DMS53 treated with DMSO at 0.1 percent for 48 hours (cell line): ENCODE measurements around the gene HNMT.
A peak's percentile ranks its signal among the peaks of the same experiment; 100 is the strongest.
"Not testable (repeated sequence)": the region's sequence is repeated elsewhere in the genome, so short reads cannot be mapped to it uniquely, and the experiment has no call there.

Source experiments
- DNase-seq: peaks from one replicate; lab custom pipeline; 2025; ENCODE audit not compliant: unreplicated experiment; lab: John Stamatoyannopoulos, UW

Gene HNMT

DNA sequence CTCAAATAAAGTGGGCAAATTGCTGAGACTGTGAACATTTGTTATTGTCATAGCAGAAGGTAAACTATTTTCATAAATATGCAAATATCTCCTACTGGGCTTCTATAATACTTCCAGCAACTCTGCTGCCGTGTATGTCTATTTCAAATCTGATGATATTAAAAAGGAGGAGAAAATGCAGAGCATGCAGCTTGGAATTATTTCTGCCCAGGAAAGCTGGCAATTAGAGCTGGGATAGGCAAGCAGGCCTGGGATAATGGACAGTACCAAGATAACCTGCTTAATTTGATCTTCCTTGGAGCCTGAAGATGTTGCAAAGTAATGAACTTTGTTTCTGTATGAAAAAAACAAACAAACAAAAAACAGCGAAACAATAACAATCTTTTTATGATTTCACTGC lies 72.8 kb downstream of the HNMT start:
- no peak for DNase-seq

DNA sequence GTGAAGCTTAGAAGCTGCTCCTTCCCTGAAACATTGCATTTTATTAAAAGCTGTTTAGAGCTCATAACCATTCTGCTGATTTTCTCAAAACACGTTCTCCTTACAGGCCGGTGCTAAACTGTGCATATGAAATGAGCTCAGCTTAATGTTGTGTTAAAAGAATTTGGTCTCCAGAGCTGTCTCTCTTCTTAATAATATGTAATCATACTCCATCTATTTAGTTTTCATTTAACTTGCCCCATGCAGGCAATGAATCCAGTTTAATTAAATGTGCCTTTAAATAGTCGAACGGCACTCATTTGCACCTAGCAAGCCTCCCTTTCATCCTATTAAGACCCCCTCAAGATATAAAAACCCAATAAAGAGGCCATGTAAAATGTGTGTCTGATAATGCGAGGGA lies 76.3 kb downstream of the HNMT start:
- no peak for DNase-seq

DNA sequence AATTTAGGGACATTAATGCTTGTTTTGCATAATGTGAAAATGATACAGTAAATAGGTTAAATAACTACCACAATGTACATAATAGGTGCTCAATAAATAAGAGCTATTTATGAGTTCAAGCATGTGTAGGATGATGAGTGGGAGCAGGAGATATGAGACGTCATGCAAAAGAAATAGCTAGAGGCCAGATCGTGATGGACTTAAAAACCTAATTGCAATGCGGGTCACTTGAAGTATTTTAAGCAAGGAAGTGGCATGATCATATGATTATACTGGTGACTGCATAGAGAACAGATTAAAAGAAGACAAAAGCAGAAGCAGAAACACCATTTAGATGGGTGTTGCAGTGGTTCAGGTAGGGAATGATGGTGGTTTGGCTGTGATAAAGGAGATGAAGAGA lies 78.0 kb downstream of the HNMT start:
- DNase-seq, result no peak

DNA sequence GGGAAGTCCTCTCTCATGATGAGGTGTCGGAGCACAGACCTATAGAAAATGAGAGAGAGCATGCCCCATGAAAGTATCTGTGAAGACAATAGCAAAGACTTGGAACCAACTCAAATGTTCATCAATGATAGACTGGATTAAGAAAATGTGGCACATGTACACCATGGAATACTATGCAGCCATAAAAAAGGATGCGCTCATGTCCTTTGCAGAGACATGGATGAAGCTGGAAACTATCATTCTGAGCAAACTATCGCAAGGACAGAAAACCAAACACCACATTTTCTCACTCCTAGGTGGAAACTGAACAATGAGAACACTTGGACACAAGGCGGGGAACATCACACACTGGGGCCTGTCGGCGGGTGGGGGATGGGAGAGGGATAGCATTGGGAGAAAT lies 79.3 kb downstream of the HNMT start:
- not testable (repeated sequence) for DNase-seq

DNA sequence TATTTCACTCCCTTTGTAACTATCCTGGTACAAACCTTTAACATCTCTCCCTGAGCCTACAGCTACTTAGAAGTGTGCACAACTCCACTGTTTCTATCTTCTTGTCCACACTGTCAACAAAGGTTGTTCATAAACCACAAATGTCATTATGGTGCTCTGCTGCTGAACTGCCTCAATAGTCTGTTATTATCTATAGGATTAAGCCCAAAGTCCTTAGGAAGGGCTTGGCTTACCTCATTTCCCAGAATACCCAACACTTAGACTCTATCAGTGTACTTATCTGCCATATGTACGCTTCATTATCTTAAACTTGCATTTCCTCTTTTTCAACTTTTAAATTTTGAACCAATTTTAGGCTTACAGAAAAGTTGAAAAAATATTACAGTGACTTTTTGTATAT lies 94.2 kb downstream of the HNMT start:
- peak; percentile 18 for DNase-seq

DNA sequence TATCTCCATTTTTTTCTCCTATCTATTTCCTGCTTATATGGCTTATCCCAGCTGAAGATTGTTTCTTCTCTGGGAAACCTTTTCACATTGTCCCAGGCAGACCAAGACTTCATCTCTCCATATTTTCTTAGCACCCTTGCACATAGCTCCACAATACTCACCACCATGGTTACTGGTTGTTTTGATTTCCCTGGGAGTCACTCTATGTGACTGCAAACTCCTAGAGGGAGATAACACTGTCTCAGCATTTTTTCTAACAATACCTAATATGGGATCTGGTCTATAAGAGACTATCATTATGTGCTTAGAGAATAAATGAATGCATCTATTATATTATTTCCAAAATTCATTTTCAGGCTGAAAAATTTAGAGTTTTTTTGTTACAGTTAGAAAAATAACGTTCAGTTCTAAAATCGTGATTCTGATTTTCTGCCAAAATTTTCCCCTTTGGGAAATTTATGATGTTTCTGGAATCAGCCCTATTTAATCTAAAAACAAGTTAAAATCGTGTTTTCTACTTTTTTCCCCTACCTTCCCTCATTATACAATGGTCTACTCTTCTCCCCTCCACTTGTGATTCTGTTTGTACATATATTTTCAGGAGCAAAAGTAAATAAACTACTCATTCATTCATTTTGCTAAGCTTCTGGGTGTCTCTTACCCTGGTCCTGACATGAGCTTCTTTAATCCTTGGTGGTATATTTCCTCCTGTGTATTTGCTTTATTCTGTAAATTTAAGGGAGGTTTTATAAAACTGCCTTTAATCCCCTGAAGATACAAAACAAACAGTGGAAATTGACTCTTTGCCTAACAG lies 95.4 kb downstream of the HNMT start:
- no peak for DNase-seq

DNA sequence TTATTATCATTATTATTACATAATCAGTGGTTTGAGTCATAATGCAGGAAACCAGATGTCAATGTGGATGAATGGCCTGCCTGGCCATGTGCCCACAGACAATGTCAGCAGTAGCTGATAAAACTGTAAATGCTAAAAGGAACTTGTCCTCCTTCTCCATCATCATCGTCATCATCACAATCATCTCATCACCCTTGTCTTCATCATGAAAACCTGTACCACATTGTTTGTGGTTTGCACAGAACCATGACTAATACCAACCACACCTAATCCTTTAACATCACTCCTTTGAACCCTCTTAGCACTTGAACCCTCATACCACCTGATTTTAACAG lies 96.0 kb downstream of the HNMT start:
- peak; percentile 75 for DNase-seq

DNA sequence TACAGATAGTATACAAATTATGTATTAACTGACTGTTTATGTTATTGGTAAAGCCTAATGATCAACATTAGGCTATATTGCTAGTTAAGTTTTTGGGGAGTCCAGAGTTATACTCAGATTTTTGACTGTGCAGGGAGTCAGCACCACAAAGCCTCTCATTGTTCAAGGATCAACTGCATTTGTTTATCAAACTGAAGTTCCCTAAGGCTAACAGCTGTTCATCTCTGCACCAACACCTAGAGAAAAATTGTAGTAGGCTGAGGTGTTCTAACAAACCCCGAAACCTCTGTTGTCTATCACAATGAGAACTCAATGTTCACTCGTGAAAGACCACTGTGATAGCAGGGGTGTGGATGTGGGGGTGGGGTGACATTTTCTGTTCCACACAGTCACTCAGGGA lies 97.7 kb downstream of the HNMT start:
- DNase-seq, result no peak

DNA sequence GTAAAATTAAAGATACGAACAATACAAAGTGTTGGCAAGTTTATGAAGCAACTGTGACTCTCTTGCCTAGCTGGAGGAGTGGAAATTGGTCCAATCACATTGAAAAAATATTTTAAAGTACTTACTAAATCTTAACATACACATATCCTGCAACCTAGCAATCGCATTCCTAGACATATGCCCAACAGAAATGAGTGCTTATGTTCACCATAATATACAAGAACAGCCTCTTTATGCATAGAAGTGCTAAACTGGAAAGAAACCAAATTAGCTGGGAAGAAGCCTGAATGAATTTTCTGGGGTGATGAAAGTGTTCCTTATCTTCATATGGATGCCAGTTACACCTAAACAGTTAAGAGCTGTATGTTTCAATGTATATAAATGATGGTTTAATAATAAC lies 98.9 kb downstream of the HNMT start:
- DNase-seq, result no peak
